ENCODE results near the gene CDADC1. TPM values are rescaled to one million over a fixed set of nuclear protein-coding genes. Genes with fewer than 3 reads are reported as not detected.

The CDADC1 gene
- total RNA-seq, 1 donor from 2014 or later: 8.9 TPM

DNA sequence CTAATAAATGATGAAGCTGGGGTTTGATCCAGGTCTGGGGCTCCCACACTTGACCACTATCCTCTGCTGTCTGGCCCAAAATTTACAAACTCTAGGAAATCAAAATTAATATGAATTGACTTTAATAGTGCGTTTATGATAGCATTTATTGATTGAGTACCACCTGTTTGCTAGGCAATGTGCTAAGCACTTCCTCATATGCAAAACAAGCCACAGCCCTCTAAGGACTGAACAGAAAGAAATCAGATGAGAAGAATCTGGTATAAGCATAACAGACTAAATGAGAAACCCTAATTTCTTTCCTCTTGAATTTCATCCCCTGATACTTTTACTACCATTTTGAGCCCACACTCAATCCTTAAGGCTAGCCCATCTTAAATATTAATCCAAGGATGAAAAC, 34.2 kb upstream of the CDADC1 start:
- H3K9me3 Mint-ChIP-seq (ENCODE audit: low read depth): no peaks in the 10 kb centered on the region
- H3K4me1 Mint-ChIP-seq (ENCODE audit: low read depth): no peaks in the 10 kb centered on the region
- TF ChIP-seq, protein P1, sequence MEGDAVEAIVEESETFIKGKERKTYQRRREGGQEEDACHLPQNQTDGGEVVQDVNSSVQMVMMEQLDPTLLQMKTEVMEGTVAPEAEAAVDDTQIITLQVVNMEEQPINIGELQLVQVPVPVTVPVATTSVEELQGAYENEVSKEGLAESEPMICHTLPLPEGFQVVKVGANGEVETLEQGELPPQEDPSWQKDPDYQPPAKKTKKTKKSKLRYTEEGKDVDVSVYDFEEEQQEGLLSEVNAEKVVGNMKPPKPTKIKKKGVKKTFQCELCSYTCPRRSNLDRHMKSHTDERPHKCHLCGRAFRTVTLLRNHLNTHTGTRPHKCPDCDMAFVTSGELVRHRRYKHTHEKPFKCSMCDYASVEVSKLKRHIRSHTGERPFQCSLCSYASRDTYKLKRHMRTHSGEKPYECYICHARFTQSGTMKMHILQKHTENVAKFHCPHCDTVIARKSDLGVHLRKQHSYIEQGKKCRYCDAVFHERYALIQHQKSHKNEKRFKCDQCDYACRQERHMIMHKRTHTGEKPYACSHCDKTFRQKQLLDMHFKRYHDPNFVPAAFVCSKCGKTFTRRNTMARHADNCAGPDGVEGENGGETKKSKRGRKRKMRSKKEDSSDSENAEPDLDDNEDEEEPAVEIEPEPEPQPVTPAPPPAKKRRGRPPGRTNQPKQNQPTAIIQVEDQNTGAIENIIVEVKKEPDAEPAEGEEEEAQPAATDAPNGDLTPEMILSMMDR (IDR thresholded peaks at IDR 0.05): no peak
- peaks cover 11% of the 10 kb centered on the region for H3K27me3 Mint-ChIP-seq (ENCODE audit: low read depth)
- H3K27ac Mint-ChIP-seq (ENCODE audit: unreplicated experiment): no peak overlapping the region
- DNase-seq (ENCODE audit: low spot score): no peak
- no peak overlapping the region for H3K4me3 Mint-ChIP-seq (ENCODE audit: unreplicated experiment)
- H3K36me3 Mint-ChIP-seq (ENCODE audit: low read depth): peaks cover 11% of the 10 kb centered on the region

DNA sequence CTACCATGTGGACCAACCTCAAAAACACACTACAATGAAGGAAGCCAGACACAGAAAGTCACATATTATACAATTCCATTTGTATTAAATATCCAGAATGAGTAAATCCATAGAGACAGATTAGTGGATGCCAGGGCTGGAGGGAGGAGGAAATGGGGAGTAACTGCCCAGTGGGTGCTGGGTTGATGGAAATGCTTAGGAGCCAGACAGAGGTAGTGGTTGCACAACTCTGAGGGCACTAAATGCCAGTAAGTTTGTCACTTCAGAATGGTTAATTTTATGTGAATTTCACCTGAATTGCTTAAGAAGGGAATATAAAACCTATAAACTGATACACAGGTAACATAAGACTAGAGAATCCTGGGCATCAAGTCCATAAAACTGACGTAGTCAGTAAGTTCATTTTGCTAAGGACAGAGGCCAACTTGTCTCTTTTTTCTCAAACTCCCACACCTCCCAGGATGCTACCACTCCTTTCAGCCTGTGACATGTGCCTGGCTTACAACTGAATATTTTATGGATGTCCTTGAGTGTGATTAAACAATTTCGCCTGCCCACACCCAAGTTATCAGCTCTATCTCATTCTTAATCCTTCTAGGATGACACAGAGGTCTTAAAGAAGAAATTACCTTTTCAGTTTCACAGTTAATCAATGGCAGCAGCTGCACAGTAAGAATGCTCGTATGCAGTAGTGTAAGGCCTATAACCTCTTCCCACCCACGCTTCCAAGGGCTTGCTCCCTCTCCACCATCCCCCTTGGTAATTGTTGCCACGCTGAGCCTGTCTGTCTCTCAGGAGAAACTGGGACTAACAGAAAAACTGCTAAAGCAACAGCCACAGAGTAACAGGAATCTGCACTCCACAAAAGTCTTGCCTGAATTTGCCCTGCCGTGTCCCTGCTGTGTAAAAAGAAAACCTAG, 33.5 kb upstream of the CDADC1 start:
- H3K4me3 Mint-ChIP-seq (ENCODE audit: unreplicated experiment): no peak overlapping the region
- peaks cover 11% of the 10 kb centered on the region for H3K36me3 Mint-ChIP-seq (ENCODE audit: low read depth)
- peaks cover 18% of the 10 kb centered on the region for H3K27me3 Mint-ChIP-seq (ENCODE audit: low read depth)
- TF ChIP-seq, protein P1 (IDR thresholded peaks at IDR 0.05): no peak
- H3K4me1 Mint-ChIP-seq (ENCODE audit: low read depth): no peaks in the 10 kb centered on the region
- no peaks in the 10 kb centered on the region for H3K9me3 Mint-ChIP-seq (ENCODE audit: low read depth)
- DNase-seq (ENCODE audit: low spot score): no peak
- no peak overlapping the region for H3K27ac Mint-ChIP-seq (ENCODE audit: unreplicated experiment)

DNA sequence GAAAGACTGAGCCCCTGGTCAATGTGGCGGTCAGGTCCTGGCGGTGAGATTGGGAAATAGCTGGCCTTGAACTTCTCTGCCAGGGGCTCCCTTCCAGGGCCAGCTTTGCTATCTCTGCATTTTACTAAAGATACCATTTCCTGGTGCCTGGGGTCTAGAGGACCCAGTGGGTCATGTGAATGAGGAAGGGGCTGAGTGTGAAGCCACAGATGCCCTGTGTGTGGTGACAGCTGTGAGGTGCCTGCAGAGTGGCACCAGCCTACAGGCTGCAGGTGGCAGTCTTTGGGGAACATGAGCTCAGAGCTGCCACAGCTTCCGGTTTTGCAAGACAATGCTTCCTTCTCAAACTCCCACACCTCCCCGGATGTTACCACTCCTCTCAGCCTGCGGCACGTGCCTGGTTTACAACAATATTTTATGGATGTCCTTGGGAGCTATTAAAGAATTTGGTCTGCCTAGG, 32.8 kb upstream of the CDADC1 start:
- no peak for DNase-seq (ENCODE audit: low spot score)
- TF ChIP-seq, protein P1 (IDR thresholded peaks at IDR 0.05): peak; percentile 35
- H3K36me3 Mint-ChIP-seq (ENCODE audit: low read depth): peaks cover 9% of the 10 kb centered on the region

DNA sequence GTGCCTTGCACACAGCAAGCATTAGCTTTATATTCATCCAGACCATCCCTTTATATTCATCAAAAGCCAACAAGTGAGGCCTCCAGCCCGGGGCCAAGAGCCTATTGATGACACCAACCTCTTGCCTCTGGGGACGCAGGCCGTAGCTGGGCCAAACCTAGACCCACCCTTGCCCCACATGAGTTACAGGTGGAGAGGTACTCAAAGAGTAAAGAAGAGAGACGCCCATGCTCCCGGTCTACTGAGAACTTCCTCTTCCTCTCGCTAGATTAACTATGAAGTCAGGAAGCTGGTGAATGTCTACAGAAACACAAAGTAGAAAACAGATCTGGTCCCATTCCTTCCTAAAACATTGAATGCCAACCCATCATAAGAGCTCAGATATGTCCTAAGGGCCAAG, 31.4 kb upstream of the CDADC1 start:
- no peak overlapping the region for H3K27ac Mint-ChIP-seq (ENCODE audit: unreplicated experiment)
- H3K27me3 Mint-ChIP-seq (ENCODE audit: low read depth): peaks cover 26% of the 10 kb centered on the region
- no peak overlapping the region for H3K4me3 Mint-ChIP-seq (ENCODE audit: unreplicated experiment)
- no peak for DNase-seq (ENCODE audit: low spot score)
- TF ChIP-seq, protein P1 (IDR thresholded peaks at IDR 0.05): no peak
- no peaks in the 10 kb centered on the region for H3K9me3 Mint-ChIP-seq (ENCODE audit: low read depth)
- peaks cover 8% of the 10 kb centered on the region for H3K36me3 Mint-ChIP-seq (ENCODE audit: low read depth)
- no peaks in the 10 kb centered on the region for H3K4me1 Mint-ChIP-seq (ENCODE audit: low read depth)

More for the DNA sequence above, 32.8 kb upstream of the CDADC1 start:
- Mint-ChIP-seq H3K9me3 (ENCODE audit: low read depth) (no peaks in the 10 kb centered on the region), H3K4me3 (ENCODE audit: unreplicated experiment) (no peak overlapping the region), H3K27ac (ENCODE audit: unreplicated experiment) (no peak overlapping the region), H3K4me1 (ENCODE audit: low read depth) (no peaks in the 10 kb centered on the region), H3K27me3 (ENCODE audit: low read depth) (peaks cover 23% of the 10 kb centered on the region)

DNA sequence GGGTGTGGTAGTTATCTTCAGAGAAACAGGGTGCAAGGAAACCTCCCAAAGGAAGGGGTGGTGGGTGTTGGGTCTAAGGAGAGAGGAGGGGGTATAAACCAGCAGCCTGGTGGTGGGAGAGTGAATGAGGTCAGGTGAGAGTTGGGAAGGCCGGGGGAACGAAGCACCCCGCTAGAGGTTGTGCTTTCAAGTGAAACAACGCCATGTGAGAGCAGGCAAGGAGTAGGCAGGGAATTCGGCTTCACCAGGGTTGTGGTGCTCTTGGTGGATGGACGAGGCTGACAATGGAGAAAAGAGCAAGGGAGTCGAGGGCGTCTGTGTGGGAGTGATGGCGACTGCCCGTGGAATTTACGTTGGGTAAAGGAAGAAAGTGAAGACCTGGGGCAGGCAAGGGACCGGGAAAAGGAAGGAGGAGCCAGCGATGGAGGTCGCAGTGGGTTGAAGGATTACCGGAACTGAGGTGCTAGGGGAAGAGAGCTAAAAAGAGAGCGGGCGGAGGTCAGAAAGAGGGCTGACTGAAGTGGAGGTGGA, 29.7 kb upstream of the CDADC1 start:
- Mint-ChIP-seq H3K27ac (ENCODE audit: unreplicated experiment) (no peak overlapping the region), H3K4me1 (ENCODE audit: low read depth) (no peaks in the 10 kb centered on the region), H3K36me3 (ENCODE audit: low read depth) (peaks cover 5% of the 10 kb centered on the region), H3K4me3 (ENCODE audit: unreplicated experiment) (no peak overlapping the region), H3K9me3 (ENCODE audit: low read depth) (no peaks in the 10 kb centered on the region), H3K27me3 (ENCODE audit: low read depth) (peaks cover 43% of the 10 kb centered on the region)
- TF ChIP-seq, protein P1 (IDR thresholded peaks at IDR 0.05): no peak
- no peak for DNase-seq (ENCODE audit: low spot score)

Measured in chondrocyte (in vitro differentiated cells).